NCI-H82 (cell line): Measurements from ENCODE around the gene NOB1.

ENCODE experiments used
- DNase-seq: peaks from one replicate; lab custom pipeline; 2025; lab: John Stamatoyannopoulos, UW

NOB1 gene

DNA sequence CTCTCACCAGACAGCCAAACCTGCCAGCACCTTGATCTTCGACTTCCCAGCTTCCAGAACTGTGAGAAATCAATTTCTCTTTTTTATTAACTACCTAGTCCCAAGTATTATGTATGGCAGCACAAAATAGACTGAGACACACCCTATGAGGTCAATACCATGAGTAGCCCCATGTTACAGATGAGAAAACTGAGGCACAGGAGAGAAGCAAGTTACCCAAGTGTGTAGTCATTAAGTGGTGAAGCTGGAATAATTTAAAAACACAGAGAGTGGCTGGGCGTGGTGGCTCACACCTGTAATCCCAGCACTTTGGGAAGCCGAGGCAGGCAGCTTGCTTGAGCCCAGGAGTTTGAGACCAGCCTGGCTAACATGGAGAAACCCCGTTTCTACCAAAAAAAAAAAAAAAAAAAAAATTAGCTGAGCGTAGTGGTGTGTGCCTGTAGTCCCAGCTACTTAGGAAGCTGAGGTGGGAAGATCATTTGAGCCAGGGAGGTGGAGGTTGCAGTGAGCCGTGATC is 33.2 kb downstream of the NOB1 start:
- no peak for DNase-seq

DNA sequence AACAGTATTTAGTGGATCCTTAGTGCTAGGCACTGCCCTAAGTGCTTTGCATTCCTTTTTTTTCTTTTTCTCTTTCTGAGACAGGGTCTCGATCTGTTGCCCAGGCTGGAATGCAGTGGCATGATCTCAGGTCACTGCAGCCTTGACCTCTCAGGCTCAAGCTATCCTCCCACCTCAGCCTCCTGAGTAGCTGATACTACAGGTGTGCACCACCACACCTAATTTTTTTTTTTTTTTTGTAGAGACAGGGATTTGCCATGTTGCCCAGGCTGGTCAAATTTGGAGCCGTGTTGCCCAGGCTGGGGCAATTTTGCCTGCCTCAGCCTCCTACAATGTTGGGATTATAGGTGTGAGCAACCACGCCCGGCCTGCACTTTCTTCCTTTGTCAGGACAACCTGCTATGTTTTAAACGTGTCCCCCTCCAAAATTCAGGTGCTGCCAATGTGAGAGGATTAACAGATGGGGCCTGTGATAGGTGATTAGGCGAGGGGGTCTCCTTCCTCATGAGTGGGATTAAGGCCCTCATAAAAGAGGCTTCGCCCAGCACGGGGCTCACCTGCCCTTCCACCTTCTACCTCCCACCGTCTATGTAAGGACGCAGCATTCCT is 33.8 kb downstream of the NOB1 start:
- DNase-seq: no peak

- no peak for DNase-seq
Measured at GRCh38 chr16:69718111-69718764, 36.5 kb downstream of the NOB1 start.

DNA sequence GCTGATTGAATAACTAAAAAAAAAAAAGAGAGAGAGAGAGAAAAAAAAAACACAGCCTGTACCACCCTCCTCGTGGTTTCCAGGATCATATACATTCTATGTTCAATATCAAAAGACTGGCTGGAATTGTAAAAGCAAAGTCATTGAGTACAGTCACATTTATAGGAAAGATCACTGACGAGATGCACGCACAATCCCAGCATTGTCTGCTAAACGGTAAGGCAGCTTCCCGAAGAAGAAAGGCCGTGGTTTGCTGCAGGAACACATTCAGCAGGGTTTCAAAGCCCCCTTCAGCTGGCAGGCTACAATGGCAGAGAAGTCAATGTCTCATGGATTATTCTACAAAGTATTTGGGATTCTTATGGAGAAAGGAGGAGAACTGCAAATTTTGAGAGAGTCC is 37.7 kb downstream of the NOB1 start:
- no peak for DNase-seq

DNA sequence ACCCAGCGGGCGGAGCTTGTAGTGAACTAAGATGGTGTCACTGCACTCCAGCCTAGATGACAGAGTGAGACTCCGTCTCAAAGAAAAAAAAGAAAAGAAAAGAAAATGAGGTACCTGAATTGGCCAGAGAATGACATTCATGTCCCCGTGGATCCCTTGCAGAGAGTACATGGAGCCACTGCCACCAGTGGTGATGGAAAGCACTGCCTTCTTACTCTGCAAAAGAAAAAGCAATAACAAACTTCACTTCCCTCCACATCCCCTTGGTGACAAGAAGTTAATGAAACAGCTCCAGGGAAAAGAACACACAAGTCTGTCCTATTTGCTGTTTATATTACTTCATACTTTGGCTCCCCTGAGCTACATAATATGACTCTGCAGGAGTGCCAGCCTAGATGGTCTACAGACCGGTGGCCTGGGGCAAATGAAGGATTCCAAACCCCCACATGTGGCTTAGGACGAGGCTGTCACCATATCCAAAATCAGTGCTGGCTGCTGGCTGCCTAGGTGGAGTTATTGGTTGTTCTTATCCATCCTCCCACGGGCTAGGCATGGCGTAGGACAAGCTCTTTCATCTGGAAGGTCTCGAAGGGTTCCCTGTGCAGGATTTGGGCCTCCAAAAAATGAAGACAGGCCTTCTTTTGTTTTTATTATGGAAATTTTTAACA is 41.7 kb downstream of the NOB1 start:
- no peak for DNase-seq

DNA sequence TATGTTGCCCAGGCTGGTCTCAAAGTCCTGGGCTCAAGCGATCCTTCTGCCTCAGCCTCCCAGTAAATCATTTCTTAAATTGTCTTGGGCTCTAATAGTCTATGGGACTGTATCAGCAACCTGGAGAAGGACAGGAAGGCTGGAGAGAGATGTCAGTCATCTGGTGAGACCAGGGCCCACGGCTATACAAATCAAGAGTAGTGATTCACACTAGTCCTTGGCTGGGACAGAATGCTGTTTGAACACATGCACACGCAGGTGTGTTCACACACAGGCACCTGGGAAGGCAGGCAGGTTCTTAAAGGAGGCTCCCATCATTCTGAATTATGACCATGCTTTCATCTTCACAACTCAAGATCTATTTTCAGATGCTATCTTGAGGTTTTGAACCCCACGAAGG is 42.4 kb downstream of the NOB1 start:
- no peak for DNase-seq

DNA sequence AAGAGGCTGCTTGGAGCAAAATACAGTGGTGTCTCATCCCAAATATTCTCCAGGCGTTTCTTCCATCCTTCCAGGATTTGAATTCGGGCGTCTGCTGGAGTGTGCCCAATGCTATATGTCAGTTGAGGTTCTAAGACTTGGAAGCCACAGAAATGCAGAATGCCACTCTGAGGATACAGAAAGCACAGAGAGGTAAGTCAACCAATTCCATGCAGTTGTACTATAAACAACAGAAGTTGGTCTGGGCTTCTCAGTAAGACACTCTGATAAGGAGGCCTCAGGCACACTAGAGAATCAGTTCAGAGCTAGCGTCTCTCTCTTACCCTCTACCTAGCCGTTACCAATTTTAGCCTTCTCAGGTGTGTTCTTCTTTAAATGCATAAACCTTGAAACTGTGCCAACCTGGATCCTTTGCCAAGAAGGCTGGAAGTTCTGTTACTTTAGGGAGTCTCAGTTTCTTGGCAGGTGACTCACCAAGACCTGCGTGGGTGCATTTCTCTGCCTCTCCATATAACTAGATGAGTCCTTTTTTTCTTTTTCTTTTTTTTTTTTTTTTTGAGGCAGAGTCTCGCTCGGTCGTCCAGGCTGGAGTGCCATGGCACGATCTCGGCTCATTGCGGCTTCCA is 43.5 kb downstream of the NOB1 start:
- DNase-seq: no peak

- peak; percentile 88 for DNase-seq
Measured at GRCh38 chr16:69709456-69710084, 45.2 kb downstream of the NOB1 start.

DNA sequence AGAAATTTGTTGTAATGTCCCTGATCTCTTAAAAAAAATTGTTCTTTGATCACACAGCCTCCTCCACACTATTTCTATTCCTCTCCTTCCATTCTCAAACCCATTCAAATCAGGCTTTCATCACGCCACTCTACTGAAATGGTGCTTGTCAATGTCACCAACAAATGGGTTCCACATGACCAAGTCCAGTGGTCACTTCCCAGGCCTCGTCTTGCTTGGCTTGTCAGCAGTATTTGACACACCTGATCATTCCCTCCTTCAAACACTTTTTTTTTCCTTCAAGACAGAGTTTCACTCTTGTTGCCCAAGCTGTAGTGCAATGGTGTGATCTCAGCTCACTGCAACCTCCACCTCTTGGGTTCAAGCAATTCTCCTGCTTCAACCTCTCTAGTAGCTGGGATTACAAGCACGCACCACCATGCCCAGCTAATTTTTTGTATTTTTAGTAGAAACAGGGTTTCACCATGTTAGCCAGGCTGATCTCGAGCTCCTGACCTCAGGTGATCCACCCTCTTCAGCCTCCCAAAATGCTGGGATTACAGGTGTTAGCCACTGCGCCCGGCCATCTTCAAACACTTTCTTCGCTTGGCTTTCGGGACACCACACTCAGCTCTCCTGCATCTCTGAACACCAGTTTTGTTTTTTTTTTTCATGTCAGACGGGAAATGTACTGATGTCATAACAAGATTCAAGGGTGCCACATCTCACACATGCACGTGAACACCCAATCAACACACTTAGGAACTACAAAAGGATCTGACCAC is 46.6 kb downstream of the NOB1 start:
- no peak for DNase-seq

GRCh38 chr16:69706975-69707340 is 47.8 kb downstream of the NOB1 start:
- DNase-seq: no peak

DNA sequence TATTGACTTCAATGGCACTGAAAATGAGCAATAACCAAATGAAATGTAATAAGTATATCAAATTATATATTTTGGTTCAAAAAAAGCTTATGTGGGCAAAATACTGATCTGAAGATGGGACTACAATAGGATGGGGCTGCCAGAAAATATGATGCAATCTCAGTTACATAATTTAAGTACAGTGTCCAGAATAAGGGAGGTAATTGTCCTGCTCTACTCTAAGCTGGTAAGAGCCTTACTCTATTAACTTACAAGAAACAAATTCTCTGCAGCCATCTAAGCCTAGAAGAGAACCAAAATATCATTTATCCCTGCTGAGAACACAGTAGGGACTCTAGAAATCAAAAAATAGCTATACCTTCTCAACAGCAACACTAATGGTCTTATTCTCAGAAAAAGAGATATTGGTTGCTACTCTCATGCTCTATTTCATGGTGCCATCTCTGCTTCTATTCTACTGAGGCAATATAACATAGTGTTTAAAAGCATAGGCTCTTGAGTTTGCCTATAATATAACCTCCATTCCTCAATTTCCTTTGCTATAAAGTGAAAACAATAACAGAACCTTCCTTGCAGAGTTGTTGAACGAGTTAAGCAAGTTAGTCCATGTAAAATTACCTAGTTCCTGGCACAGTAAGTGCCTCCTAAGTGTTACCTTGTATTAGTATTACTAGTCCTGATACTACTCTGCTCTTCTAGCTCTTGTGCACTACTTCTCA is 48.3 kb downstream of the NOB1 start:
- DNase-seq: no peak

- DNase-seq: no peak
Measured at GRCh38 chr16:69703638-69704037, 51.1 kb downstream of the NOB1 start.

DNA sequence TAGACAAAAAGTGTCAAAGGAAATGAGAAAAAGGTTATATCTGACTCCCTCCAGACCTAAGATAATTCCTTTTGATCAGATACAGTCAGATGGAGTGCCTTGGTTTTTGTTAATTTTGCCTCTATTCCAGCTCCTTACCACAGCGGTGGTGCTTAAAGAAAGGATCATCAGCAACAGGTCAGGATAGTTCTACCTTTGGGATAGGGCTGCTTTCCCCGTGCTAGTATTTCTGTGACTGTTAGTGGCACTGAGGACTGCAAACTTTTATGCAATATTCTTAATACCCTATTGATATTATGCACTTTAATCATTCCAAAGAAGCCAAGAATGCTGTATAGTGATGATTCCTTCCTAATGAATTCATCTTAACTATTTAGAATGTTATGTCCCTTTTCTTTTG is 52.9 kb downstream of the NOB1 start:
- DNase-seq: no peak

DNA sequence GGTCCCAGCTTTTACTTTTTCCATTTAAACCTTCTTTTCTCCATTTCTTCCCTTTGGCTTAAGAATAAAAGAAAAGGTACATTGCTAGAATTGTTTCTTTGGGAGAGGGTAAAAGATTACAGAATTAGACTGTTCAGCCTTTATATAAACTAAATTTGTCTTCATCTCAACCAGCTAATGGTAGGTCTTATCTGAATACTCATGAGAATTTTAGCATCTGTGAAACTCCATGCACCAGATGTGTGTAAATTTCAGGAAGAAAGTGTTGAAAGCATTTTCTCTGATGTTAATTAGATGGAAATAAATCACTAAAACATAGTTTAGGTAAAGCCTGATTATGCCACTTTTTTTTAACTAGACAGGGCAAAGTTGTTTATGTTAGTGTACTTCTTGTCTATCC is 53.3 kb downstream of the NOB1 start:
- DNase-seq: no peak

DNA sequence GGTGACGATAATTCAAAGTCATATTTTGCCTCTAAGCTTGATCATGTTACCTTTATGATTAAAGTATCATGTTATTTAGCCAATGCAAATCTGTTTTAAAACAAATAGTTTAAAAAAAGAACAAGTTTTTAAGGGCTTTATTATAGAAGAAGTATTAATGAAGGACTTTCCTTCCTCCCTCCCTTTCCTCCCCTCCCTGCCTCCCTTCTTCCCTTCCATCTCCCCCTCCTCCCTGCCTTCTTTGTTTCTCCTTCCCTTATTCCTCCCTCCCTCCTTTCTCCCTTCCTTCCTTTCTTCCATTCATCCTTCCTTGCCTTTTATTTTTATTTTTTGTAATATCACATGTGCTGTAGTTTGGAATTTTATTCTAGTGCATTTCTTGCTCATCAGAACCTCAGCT is 54.8 kb downstream of the NOB1 start:
- DNase-seq: no peak

GRCh38 chr16:69698404-69698803 is 56.3 kb downstream of the NOB1 start:
- no peak for DNase-seq

- no peak for DNase-seq
Measured at GRCh38 chr16:69693916-69694315, 60.8 kb downstream of the NOB1 start.

- no peak for DNase-seq
Measured at GRCh38 chr16:69691980-69692911, 62.5 kb downstream of the NOB1 start.
